ENCODE results near the gene CENPN. TPM values are rescaled to one million over a fixed set of nuclear protein-coding genes. Genes with fewer than 3 reads are reported as not detected.

Gene CENPN
- total and polyA plus RNA-seq, 10 of the 15 experiments (the other 5 are each of a cell fraction or from before 2014, with no cell fraction given): 39.8 to 143 (median 66.8) TPM

DNA sequence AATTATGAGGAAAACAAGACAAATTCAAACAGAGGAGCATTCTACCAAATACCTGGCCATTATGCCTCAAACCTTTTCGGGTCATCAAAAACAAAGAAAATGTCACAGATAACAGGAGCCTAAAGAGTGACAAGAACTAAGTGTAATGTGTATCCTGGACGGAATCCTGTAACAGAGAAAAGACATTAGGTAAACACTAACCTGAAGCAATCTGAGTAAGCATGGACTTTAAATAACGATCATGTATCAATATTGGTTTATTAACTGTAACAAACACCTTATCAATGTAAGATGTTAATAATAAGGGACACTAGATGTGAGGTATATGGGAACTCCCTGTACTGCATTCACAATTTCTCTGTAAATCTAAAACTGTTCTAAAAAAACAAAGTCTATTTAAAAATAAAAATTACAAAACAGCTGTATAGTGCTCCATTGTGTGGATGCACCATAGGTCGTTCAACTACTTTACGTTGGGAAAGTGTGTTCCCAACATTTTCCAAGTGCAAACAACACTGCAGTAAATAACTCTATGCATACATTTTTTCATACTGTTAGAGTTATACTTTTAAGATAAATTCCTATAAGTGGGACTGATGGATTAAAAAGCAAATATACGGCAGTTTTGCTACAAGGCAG, 15.1 kb upstream of the CENPN start:
- H3K9me3 ChIP-seq (replicated peaks; ENCODE audit: control insufficient read depth, insufficient read depth, low read length): no peaks in the 10 kb centered on the region
- no peak overlapping the region for H2AFZ ChIP-seq (ENCODE audit: control insufficient read depth, low read depth, low read length)
- ATAC-seq (no peak), FAIRE-seq (no peak), DNase-seq (ENCODE audit: low read depth, low spot score) (no peak)
- SMC1A ChIA-PET (ENCODE audit: uncharacterized antibody, unreplicated experiment): interaction anchor here (1.3 kb wide), 1 partner anchor 11 kb away, joined by 3 read pairs; no protein-coding TSS in a partner anchor
- CTCF ChIA-PET: interaction anchor here (4.0 kb wide), 1 partner anchor 12 kb away, joined by 20 read pairs; no protein-coding TSS in a partner anchor
- TF ChIP-seq BRCA1 (IDR thresholded peaks at IDR 0.05; ENCODE audit: low read depth, low read length) (no peak), ZNF24 (IDR thresholded peaks at IDR 0.05) (no peak), RCOR1 (conservative IDR thresholded peaks at IDR 0.05; ENCODE audit: low read depth, low read length) (no peak), SUZ12 (IDR thresholded peaks at IDR 0.05; ENCODE audit: unreplicated experiment) (no peak), GABPA (IDR thresholded peaks at IDR 0.05; ENCODE audit: low read depth) (no peak), SP1 (IDR thresholded peaks at IDR 0.05; ENCODE audit: low read depth, low read length) (no peak), CHD4 (IDR thresholded peaks at IDR 0.05) (no peak), SUPT20H (IDR thresholded peaks at IDR 0.05; ENCODE audit: borderline replicate concordance, control insufficient read depth, low read depth, low read length) (no peak), BCL11A (IDR thresholded peaks at IDR 0.05; ENCODE audit: low read depth, low read length) (no peak), ESRRA (IDR thresholded peaks at IDR 0.05; ENCODE audit: low read length) (no peak)
- TF ChIP-seq, protein P1, sequence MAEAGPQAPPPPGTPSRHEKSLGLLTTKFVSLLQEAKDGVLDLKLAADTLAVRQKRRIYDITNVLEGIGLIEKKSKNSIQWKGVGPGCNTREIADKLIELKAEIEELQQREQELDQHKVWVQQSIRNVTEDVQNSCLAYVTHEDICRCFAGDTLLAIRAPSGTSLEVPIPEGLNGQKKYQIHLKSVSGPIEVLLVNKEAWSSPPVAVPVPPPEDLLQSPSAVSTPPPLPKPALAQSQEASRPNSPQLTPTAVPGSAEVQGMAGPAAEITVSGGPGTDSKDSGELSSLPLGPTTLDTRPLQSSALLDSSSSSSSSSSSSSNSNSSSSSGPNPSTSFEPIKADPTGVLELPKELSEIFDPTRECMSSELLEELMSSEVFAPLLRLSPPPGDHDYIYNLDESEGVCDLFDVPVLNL (IDR thresholded peaks at IDR 0.05; ENCODE audit: low read depth, low read length): no peak
- H4K20me1 ChIP-seq (ENCODE audit: control insufficient read depth, insufficient read depth): peaks cover 3% of the 10 kb centered on the region; the same call in 1 of the 2 replicates
- H3K4me2 ChIP-seq (ENCODE audit: control insufficient read depth, insufficient read depth): no peak overlapping the region
- in situ Hi-C loops (cut with MboI) (no loop called here), intact Hi-C loops (cut with micrococcal nuclease; ENCODE audit: unreplicated experiment) (no loop called here)
- peaks cover 3 to 10% of the 10 kb centered on the region in 2 experiments for H3K36me3 ChIP-seq (ENCODE audit: control insufficient read depth in 2 of 2, insufficient read depth in 2 of 2, low read length in 1 of 2)
- H3K4me3 ChIP-seq: no peak overlapping the region
- no peak overlapping the region for H3K27ac ChIP-seq (ENCODE audit: control insufficient read depth, insufficient read depth)
- WGBS (ENCODE audit: insufficient coverage, insufficient replicate concordance, low lambda C conversion rate, missing lambda C conversion rate): 57% methylated on average over 6 of the region's 6 CpGs
- BruUV-seq (replicated peaks): no TSS peak
- no peaks in the 10 kb centered on the region for H3K27me3 ChIP-seq (replicated peaks in 1 of 2; ENCODE audit: control insufficient read depth in 2 of 2, insufficient read depth in 2 of 2, low read length in 1 of 2)
- RAD21 ChIA-PET (ENCODE audit: unreplicated experiment): no interaction called here
- no peaks in the 10 kb centered on the region for H3K4me1 ChIP-seq (ENCODE audit: control insufficient read depth, insufficient read depth, low read length)
- H3K9ac ChIP-seq (ENCODE audit: control insufficient read depth, insufficient read depth, low read length): no peak overlapping the region
- POLR2A ChIA-PET: no interaction called here
- H3K79me2 ChIP-seq (ENCODE audit: control insufficient read depth, insufficient read depth, low read length): peaks cover 43% of the 10 kb centered on the region

Data from GM12878 (cell line).